ENCODE measurements around the gene GREB1L. TPM values are rescaled to one million over a fixed set of nuclear protein-coding genes. Genes with fewer than 3 reads are reported as not detected.

The GREB1L gene
- total RNA-seq, 2 donors from 2014 or later = 0.52 to 3.0 TPM

DNA sequence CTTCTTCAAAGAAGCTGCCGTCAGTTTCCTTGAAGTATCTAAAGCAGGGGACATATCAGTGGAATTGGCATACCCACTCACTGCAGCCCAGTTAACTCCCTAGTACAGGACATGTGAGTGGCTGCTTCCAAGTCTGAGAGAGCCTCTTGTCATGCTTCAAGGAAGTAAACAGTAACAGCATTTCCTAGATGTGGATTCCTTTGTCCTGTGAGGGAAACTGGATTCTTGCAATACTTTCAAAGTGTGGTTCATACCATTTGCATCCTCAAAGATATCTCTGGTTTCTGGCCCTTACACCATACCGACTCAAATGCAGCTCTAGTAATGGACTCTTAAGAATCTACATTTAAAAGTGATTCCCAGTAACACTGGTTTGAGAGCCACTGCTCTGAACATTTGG, 271.3 kb downstream of the GREB1L start:
- Histone ChIP-seq H3K27me3 (no peaks in the 10 kb centered on the region), H3K4me1 (no peaks in the 10 kb centered on the region), H3K4me3 (no peak overlapping the region), H3K36me3 (replicated peaks in 1 of 2; ENCODE audit: insufficient read depth in 1 of 2, low read depth in 2 of 2) (no peaks in the 10 kb centered on the region), H3K27ac (no peak overlapping the region), H3K9me3 (no peaks in the 10 kb centered on the region)
- 96 to 100% methylated on average over 2 of the region's 2 CpGs for WGBS, 2 donors
- DNase-seq = no peak
- intact Hi-C loops (cut with DNase I) = loop anchor here (10.0 kb wide), 1 partner anchor 62 kb away; no protein-coding TSS in a partner anchor
- TF ChIP-seq, protein P1, sequence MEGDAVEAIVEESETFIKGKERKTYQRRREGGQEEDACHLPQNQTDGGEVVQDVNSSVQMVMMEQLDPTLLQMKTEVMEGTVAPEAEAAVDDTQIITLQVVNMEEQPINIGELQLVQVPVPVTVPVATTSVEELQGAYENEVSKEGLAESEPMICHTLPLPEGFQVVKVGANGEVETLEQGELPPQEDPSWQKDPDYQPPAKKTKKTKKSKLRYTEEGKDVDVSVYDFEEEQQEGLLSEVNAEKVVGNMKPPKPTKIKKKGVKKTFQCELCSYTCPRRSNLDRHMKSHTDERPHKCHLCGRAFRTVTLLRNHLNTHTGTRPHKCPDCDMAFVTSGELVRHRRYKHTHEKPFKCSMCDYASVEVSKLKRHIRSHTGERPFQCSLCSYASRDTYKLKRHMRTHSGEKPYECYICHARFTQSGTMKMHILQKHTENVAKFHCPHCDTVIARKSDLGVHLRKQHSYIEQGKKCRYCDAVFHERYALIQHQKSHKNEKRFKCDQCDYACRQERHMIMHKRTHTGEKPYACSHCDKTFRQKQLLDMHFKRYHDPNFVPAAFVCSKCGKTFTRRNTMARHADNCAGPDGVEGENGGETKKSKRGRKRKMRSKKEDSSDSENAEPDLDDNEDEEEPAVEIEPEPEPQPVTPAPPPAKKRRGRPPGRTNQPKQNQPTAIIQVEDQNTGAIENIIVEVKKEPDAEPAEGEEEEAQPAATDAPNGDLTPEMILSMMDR (IDR thresholded peaks at IDR 0.05) = no peak
- no peak for TF ChIP-seq POLR2A (IDR thresholded peaks at IDR 0.05)
- ATAC-seq = no peak

DNA sequence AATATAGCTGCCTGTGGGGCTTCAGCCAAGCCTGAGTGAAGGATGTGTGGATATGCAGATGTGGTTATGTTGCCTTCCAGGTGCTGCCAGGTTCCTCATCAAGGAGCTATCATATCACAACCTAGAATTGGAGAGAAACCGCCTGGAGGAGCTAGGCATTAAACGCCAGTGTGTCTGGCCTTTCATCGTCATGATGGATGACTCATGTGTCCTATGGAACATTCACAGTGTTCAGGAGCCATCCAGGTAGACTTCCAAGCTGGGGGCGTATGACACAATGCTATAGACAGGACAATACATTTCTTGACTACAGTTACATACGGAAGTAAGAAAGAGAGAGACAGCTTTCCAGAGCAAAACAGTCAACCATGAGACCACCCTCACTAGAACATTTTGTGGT, 271.7 kb downstream of the GREB1L start:
- ATAC-seq = no peak
- Histone ChIP-seq H3K27ac (no peak overlapping the region), H3K36me3 (replicated peaks in 1 of 2; ENCODE audit: insufficient read depth in 1 of 2, low read depth in 2 of 2) (no peaks in the 10 kb centered on the region), H3K27me3 (no peaks in the 10 kb centered on the region), H3K9me3 (no peaks in the 10 kb centered on the region), H3K4me1 (no peaks in the 10 kb centered on the region), H3K4me3 (no peak overlapping the region)
- no peak for TF ChIP-seq POLR2A (IDR thresholded peaks at IDR 0.05)
- TF ChIP-seq, protein P1 (IDR thresholded peaks at IDR 0.05) = no peak
- intact Hi-C loops (cut with DNase I) = loop anchor here (10.0 kb wide), 1 partner anchor 61 kb away; no protein-coding TSS in a partner anchor
- WGBS, 2 donors = 86 to 91% methylated on average over 5 of the region's 5 CpGs
- DNase-seq = no peak

DNA sequence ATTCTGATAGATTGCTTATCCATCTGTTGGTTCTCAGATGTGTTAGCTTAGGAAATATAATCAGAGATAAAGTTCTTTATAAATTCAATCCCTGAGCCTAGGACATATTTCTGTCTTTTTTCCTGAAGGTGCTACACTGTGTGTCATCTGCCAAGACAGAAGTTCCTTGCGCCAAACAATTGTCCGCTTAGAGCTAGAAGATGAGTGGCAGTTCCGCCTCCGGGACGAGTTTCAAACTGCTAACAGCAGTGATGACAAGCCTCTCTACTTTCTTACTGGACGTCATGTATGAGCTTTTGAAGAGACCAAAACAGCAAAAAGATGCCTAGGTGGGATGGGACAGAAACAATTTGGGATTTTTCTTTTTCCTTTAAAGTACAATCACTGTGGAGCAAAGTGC, 280.5 kb downstream of the GREB1L start:
- H3K36me3 ChIP-seq (replicated peaks in 1 of 2; ENCODE audit: insufficient read depth in 1 of 2, low read depth in 2 of 2) = no peaks in the 10 kb centered on the region
- no peak overlapping the region for H3K4me3 ChIP-seq
- intact Hi-C loops (cut with DNase I) = no loop called here
- no peak for ATAC-seq
- WGBS, 2 donors = 89 to 91% methylated on average over 6 of the region's 6 CpGs
- H3K27ac ChIP-seq = no peak overlapping the region
- no peaks in the 10 kb centered on the region for H3K4me1 ChIP-seq
- DNase-seq = no peak
- H3K27me3 ChIP-seq = no peaks in the 10 kb centered on the region
- H3K9me3 ChIP-seq = no peaks in the 10 kb centered on the region
- TF ChIP-seq, protein P1 (IDR thresholded peaks at IDR 0.05) = no peak
- no peak for TF ChIP-seq POLR2A (IDR thresholded peaks at IDR 0.05)

DNA sequence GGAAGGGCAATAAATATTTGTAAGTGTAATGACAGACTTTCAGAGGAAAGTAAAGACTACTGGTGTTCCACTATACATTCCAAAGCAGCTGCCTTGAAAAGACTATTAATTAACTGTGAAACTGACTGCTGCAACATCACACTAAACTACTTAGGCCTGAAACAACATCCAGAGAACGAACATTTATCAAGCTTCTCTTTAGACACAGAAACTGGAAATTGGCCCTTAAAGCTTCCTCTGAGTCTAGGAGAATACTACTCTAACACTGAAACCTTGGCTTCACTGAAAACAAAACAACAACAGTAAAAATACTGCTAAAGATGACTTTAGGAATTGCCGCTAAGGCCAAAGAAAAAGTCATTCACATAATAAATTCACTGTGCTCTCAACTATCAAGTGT, 283.9 kb downstream of the GREB1L start:
- H3K27me3 ChIP-seq = no peaks in the 10 kb centered on the region
- no peak overlapping the region for H3K4me3 ChIP-seq
- intact Hi-C loops (cut with DNase I) = no loop called here
- no peak for ATAC-seq
- H3K9me3 ChIP-seq = no peaks in the 10 kb centered on the region
- no peaks in the 10 kb centered on the region for H3K4me1 ChIP-seq
- no peak for DNase-seq
- no peak overlapping the region for H3K27ac ChIP-seq
- 92 to 93% methylated on average over 2 of the region's 2 CpGs for WGBS, 2 donors
- TF ChIP-seq, protein P1 (IDR thresholded peaks at IDR 0.05) = no peak
- TF ChIP-seq POLR2A (IDR thresholded peaks at IDR 0.05) = no peak
- no peaks in the 10 kb centered on the region for H3K36me3 ChIP-seq (replicated peaks in 1 of 2; ENCODE audit: insufficient read depth in 1 of 2, low read depth in 2 of 2)

DNA sequence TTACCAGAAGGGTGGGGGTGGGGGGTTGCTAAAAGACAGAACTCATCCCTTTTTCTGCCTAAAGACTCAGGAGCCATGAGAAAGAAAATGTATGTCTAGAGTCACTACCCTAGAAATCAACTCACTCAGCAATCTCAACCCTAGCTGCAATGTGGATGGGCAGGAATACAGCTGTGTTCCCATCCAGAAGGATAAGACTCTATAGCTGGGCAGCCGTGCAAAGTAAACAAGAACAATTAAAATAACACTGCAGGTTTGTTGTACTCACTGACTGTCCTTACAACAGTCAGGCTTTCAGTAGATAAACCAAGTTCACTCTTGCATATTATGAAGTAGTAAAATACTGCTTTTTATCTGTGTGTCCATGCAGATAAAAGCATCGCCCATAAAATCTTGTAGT, 284.4 kb downstream of the GREB1L start:
- no peak overlapping the region for H3K4me3 ChIP-seq
- 59 to 71% methylated on average over 2 of the region's 2 CpGs for WGBS, 2 donors
- H3K27ac ChIP-seq = no peak overlapping the region
- H3K4me1 ChIP-seq = no peaks in the 10 kb centered on the region
- H3K9me3 ChIP-seq = no peaks in the 10 kb centered on the region
- intact Hi-C loops (cut with DNase I) = no loop called here
- no peaks in the 10 kb centered on the region for H3K36me3 ChIP-seq (replicated peaks in 1 of 2; ENCODE audit: insufficient read depth in 1 of 2, low read depth in 2 of 2)
- TF ChIP-seq, protein P1 (IDR thresholded peaks at IDR 0.05) = no peak
- no peak for TF ChIP-seq POLR2A (IDR thresholded peaks at IDR 0.05)
- H3K27me3 ChIP-seq = no peaks in the 10 kb centered on the region
- DNase-seq (no peak), ATAC-seq (no peak)
